A673 (cell line): ENCODE results near the gene COPZ1.
"Not testable (repeated sequence)": the region's sequence is repeated elsewhere in the genome, so short reads cannot be mapped to it uniquely, and the experiment has no call there.

Source experiments
- CTCF ChIP-seq: fragments of 300-800, 200-600 bp; sonication (generic); conservative IDR thresholded peaks from 2 replicates; pipeline ENCODE4 v1.5.1; 2017; ENCODE audit warnings: low read depth, mild to moderate bottlenecking, antibody characterized with exemption, low read length, moderate library complexity, mixed read lengths
- EZH2 ChIP-seq: fragments of 200-600 bp; sonication (generic); IDR thresholded peaks from 2 replicates; pipeline ENCODE4 v1.6.1; 2017; ENCODE audit warnings: borderline replicate concordance, low read depth, mild to moderate bottlenecking, mixed read lengths, antibody characterized with exemption, low read length; ENCODE audit not compliant: poor library complexity, severe bottlenecking

DNA sequence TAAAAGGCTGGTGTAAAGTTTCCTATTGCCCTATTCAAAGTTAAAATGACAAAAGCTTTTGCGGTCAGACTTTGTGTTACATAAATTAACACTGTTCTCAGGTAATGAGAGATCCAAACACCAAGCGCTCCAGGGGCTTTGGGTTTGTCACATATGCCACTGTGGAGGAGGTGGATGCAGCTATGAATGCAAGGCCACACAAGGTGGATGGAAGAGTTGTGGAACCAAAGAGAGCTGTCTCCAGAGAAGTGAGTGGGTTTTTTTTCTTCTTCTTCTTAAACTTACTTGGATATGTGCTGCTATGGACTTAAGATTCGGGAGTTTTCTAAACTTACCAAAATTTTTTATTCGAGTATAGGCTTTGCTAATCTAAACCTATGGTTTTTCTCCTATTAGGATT lies 43.2 kb upstream of the COPZ1 start:
- not testable (repeated sequence) for TF ChIP-seq CTCF, EZH2
